Stimulated activated CD8-positive, alpha-beta memory T cell treated with anti-CD3 and anti-CD28 coated beads, Interleukin-12 subunit alpha, Interleukin-12 subunit beta, amount 100 ng/mL, for 24 hours (primary cell): ENCODE results near the gene SPATS2.
"Not testable (repeated sequence)": the region's sequence is repeated elsewhere in the genome, so short reads cannot be mapped to it uniquely, and the experiment has no call there.

Experiments
- DNase-seq: peaks from one replicate; pipeline ENCODE4 v3.0.0-alpha.2; 2020; ENCODE audit errors: extremely low read depth

Gene SPATS2

DNA sequence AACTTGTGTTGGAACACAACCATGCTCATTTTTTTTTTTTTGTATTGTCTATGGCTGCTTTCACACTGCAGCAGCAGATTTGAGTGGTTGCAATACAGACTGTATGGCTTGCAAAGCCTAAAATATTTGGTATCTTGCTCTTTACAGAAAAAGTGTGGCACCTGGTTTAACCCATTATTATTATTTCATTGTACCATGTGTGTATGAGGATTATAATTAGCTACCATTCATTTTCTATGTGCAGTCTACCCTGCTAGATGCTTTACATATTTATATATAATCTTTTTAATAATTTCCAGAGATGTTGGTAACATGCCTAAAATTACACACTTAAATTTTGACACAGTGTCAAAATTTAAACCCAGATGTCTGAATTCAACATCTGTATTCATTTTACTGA is 37.7 kb downstream of the SPATS2 start:
- no peak for DNase-seq

DNA sequence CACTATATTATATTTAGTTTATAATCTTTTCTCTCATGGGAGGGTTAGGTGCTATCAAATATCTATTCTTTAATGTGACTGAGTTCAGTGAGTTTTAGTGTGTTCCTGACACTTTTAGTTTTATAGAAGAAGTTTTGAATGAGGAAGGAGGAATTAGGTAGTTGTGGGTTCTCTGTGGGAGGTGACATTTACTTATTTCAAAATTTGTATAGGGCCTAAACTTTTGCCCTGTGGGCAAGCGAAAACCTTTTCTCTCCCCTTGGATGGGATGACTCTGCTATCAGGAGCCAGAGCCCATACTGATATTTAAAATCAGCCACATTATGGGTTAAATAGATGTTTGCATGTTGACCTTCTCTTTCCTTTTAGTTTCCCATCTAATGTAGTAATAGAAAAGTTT is 43.6 kb downstream of the SPATS2 start:
- no peak for DNase-seq

DNA sequence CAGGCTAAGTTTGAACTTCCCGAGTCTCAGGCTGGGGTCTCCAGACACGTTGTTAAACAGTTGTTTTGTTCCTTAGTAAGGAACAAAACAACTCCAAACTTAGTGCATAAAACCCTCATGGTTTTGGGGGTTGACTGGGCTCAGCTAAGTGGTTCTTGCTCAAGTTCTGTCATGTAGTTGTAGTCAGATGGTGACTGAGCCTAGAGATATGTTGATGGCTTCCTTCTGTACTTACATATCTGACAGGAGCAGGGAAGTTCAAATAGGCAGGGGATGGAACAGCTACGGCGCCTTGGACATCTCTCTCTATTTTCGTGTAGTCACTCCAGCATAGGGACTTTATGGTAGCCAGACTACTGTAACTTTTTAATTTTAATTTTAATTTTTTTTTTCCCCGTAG is 45.7 kb downstream of the SPATS2 start:
- DNase-seq: no peak

DNA sequence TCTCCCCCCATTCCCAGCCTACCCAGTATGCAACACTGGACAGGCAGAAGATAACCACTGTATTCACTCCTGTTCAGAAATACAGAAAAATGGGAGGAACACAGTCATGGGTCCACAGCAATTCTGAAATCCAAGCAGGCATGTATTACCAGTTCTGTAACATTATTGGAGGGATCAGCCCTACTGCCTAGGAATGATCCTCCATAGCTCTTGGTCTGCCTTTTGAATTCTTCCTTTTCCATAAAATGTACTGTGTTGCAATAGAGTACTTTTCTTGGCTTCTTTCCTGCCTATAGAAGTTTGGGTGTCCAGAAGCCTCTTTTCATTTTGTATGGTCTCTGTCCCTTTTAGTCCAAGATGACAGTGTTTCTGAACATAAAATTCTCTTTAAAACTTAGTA is 46.5 kb downstream of the SPATS2 start:
- no peak for DNase-seq

DNA sequence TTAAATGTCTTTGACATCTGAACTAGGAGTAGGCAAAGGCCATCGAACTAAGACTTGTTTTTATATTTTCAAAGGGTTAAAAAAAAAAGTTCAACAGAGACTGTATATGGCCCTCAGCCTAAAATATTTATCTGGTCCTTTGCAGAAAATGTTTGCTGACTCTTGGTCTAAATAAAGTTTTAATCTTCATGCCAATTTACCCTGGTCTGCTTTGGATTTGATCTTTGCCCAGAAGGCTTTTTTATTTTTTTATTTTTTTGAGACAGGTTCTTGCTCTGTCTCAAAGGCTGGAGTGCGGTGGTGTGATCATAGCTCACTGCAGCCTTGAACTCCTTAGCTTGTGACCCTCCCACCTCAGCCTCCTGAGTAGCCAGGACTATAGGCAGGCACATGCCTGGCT is 47.1 kb downstream of the SPATS2 start:
- no peak for DNase-seq

DNA sequence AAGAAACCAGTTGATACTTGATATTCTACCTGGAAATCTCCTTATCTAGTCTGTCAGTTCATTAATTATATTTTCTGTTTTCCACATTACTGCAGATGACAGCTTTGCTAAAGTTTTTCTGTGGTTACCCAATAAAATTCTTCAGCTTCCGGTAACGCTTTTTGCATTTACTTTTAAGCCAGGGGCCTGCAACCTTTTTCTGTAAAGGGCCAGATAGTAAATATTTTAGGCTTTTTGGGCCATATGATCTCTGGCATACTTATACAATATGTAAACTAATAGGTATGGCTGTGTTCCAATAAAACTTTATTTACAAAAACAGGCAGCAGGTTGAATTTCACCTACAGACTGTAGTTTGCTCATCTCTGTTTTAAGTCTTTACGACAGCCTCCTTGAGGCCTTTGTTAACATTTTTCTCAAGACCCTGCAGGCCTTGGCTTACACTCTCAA is 48.3 kb downstream of the SPATS2 start:
- no peak for DNase-seq

DNA sequence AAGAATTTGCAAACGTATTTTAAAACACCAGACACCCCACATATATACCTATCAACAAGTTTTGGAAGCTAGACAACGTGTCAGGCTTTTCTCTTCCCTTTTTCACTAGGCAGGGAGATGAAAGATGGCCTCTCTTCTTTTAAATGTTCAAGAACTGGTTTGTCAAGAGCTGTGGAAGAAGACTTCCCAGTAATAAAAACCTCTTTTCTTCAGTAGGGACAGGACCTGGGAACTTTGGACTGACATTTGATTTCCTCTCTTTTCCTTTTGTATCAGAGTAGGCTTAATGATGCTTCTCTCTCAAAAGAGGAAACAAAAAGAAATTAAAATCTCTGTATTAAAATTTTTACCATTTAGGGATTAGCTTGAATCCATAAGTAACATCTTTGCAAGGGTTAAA is 49.6 kb downstream of the SPATS2 start:
- DNase-seq: no peak

DNA sequence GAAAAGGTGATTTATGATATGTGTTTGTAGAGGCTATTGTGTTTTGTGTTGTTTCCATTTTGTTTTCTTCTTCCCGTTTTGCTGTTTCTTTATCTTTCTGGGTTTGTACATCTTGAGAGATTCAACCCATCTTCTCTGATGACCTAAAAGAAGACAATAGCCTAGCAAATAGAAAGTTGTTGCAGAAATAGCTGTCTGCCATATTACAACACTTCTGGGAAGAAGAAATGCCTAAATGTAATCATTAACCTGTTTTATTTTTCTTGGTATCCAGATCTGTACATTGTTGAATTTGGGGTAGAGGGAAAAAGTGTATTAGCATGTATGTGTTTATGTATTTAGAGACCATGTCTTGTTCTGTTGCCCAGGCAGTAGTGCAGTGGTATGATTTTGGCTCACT is 50.3 kb downstream of the SPATS2 start:
- no peak for DNase-seq

DNA sequence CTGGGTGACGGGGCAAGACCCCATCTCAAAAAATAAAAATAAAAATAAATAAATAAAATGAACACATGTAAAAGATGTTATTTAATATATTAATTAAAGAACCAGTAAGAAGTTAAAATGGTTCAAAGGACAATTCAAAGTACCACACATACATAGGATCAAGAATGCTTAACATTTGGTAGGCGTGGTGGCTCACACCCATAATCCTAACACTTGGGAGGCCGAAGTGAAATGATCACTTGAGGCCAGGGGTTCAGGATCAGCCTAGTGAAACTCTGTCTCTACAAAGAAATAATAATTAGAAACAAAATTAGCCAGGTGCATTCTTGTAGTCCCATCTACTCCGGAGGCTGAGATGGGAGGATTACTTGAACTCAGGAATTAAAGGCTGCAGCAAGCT is 53.3 kb downstream of the SPATS2 start:
- no peak for DNase-seq

DNA sequence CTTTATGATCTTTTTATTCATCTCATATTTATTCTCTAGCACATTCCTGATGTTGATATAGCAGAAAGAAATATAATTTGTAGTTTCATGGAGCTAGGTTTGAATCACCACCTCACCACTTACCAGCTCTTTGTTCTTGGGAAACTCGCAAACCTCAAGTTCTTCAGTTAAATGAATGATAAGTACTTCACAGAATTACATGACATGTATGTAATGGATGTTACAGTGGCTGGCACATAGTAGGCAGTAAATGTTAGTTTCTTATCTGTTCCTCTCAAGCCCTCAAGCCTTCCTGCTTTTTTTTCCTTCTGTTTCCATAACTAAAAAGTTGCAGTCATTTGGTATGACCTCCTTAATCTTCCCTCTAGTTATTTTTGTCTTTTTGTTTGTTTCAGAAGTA is 54.9 kb downstream of the SPATS2 start:
- DNase-seq: no peak

DNA sequence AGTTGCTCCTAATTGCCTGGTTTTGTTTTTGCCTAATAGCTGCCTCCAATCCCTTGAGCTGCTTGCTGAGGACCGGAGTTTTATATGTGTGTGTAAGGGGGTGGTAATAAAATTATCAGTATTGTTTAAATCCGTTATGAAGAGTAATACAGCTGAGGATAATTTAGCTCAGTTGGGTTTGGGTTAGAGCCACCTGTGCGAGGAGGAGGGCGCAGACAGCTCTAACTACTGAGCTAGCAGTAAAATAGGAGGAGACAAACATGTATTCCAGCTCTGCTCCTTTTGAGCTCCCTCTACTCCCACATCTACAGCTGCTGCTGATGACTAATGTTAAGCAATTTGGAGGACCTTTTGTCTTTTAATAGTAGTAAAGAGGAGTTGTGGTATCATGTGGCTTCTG is 61.5 kb downstream of the SPATS2 start:
- no peak for DNase-seq

DNA sequence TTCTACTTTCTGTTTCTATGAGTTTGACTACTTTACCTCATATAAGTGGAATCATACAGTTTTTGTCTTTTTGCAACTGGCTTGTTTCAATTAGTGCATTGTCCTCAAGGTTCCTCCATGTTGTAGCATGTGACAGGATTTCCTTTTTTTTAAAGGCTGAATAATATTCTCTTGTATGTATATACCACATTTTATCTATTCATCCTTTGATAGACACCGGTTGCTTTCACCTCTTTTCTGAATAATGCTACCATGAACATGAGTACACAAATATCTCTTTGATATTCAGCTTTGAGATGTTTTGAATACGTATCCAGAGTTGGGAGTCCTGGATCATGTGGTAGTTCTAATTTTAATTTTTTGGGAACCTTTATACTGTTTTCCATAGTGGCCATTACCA is 65.4 kb downstream of the SPATS2 start:
- no peak for DNase-seq

DNA sequence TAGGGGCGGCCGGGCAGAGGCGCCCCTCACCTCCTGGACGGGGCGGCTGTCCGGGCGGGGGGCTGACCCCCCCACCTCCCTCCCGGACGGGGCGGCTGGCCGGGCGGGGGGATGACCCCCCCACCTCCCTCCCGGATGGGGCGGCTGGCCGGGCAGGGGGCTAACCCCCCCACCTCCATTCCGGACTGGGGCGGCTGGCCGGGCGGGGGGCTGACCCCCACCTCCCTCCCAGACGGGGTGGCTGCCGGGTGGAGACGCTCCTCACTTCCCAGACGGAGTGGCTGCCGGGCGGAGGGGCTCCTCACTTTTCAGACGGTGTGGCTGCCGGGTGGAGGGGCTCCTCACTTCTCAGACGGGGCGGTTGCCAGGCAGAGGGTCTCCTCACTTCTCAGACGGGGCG is 69.5 kb downstream of the SPATS2 start:
- not testable (repeated sequence) for DNase-seq

DNA sequence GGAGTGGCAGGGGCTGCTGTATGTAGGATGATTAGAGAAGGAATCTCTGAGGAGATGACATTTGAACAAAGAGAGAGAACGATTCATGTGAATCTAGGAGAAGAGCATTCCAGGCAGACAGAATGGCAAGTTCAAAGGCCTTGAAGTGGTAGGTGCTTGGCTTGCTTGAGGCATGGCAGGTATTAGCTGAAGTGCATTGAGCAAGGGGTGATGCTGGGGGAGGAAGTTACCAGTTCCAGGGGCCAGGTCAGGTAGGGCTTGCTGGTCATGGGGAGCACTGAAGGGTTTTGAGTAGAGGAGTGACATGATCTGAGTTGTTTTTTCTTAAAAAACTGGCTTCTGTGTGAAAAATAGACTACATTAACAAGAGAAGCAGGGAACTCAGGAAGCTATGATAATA is 71.8 kb downstream of the SPATS2 start:
- DNase-seq: no peak

DNA sequence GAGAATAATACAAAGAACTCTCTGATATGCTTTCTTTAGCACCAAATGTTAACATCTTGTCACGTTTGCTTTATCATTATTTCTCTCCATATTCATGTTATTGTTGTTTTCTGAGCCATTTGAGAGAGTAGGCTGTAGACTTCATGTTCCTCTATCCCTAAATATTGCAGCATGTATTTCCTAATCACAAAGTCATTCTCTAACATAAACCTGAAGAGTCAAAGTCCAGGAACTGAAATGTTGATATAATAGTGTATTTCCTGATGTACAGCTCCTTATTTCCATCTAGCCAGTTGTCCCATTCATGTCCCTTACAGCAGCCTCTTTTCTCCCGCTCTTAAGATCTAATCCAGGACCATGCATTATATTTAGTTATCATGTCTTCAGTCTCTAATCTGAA is 72.8 kb downstream of the SPATS2 start:
- no peak for DNase-seq

DNA sequence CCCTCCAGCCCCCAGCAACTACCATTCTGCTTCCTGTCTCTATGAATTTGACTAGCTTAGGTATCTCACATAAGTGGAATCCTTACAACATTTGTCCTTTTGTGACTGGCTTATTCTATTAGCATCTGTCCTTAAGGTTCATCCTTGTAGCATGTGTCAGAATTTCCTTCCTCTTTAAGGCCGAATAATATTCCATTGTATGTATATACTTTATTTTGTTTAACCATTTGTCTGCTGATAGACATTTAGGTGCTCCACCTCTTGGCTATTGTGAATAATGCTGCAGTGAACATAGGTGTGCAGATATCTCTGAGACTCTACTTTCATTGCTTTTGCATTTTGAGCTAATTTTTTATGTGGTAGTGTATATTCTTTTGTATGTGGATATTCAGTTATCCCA is 75.7 kb downstream of the SPATS2 start:
- no peak for DNase-seq

DNA sequence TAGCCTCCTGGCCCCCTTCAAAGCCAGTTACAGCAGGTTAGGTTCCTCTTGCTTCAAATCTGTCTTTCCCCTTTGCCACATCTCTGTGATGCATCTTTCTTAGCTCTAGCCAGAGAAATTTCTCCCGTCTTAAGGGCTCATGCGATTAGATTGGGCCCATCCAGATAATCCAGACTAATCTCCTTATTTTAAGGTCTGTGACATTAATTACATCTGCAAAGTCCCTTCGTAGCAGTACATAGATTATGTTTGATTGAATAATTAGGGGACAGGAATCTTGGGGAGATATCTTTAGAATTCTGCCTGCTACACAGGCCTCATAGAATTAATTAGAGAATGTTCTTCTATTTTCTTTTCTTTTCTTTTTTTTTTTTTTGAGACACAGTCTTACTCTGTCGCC is 79.3 kb downstream of the SPATS2 start:
- DNase-seq: no peak

DNA sequence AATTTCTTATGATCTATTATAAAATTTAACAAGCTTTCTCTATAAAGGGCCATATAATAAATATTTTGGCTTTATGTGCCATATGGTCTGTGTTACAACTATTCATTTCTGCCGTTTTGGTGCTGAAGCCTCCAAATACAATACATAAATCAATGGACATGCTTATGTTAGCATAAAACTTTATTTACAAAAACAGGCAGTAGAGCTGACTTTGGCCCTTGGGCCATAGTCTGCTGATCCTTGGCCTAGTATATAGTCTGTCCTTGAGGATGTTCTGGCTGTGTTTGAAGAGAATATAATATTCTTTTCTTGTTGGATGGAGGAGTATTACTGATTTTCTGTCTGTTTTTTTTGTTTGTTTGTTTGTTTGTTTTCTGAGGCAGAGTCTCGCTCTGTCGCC is 81.6 kb downstream of the SPATS2 start:
- DNase-seq: no peak

DNA sequence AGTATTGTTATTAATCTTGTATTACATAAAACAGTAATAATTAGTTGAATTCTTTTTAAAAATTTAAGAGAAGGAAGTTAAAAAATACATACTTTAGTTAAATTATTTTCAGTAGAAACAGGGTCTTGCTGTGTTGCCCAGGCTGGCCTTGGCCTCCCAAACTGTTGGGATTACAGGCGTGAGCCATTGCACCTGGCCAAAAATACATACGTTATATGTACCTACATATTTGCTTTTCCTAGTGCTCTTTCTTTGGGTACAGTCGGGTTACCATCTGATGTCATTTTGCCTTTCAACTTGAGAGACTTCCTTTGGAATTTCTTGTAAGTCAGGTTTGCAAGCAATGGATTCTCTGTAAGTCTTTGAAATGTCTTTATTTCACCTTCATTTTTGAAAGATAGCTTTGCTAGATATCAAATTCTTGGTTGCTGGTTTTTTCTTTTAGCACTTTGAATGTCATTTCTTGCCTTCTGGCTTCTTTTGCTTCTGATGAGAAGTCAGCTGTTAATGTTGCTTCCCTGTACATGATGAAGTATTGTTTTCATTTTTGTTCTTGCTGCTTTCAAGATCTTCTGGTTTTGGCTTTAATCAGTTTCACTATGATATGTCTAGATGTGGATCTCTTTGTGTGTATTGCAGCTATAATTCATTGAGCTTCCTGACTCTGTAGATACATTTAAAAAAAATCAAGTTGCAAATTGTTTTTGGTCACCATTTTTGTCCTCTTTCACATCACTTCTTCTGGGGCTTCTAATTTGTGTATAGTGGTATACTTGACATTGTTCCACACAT is 84.4 kb downstream of the SPATS2 start:
- no peak for DNase-seq

DNA sequence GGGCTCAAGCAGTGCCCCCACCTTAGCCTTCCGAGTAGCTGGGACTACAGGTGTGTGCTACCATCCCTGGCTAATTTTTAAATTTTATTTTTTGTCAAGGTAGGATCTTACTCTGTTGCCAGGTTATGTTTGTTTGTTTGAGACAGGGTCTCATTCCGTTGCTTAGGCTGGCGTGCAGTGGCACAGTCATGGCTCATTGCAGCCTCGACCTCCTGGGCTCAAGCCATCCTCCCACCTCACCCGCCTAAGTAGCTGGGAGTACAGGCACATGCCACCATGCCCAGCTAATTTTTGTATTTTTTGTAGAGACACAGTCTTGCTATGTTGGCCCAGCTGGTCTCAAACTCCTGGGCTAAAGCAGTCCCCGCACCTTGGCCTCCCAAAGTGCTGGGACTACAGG is 88.2 kb downstream of the SPATS2 start:
- no peak for DNase-seq

DNA sequence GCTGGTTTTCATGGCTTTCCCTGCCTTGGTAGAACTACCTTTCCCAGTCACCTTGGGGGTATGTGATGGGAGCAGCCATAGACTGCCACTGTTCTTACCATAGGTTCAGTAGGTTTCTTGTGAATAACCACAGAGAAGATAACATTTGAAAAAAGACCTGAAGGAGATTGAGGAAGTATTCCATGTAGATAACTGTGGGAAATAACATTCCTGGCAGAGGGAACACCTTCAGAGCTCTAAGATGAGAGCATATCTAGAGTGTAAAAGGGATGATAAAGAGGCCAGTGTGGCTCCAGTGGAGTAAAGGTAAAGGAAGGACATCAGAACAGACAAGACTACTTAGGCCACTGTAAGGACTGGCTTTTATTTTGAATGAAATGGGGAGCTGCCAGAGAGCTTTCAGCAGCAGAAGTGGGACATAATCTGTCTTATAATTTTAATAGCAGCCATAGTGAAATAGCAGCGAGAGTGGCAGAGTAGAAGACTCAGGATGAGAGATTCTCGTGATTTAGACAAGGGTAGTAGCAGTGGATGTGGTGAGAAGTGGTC is 88.9 kb downstream of the SPATS2 start:
- no peak for DNase-seq

DNA sequence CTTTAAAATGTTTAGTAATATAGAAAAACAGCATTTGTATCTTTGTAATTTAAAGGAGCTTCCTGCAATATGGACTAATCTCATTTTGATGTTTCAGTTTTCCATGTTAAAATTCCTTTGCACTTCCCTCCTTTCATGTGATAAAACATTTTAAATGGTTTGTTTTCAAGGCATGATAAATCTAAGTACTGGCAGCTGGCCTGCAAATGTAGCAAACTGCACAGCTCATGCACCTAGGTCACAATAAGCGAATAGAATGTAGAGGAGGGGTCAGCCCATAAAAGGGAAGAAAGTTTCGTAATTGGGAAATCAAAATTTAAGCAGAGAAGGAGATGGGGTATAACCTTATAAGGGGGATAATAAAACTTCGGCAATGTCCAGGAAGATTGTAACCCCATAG is 91.6 kb downstream of the SPATS2 start:
- no peak for DNase-seq

DNA sequence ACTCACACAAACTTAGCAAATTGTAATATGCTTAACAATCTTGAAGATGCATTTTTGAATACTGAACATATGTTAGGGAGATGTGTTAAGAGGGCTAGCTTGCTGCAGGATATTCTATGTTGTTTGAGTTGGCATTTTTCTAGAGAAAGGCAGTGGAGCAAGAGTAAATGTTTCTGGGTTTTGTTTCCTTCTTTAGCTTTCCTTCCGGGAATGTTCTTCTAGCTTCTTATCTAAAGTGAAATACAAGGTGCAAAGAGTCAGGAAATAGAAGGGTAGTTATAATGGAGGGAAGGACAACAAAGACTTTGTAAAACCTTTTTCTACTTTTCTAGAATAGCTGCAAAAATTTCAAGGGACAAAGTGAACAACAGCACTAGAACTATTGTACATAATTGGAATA is 94.0 kb downstream of the SPATS2 start:
- no peak for DNase-seq
